ENCODE measurements around the gene CADM1.
"Not testable (repeated sequence)": the region's sequence is repeated elsewhere in the genome, so short reads cannot be mapped to it uniquely, and the experiment has no call there.

The CADM1 gene

DNA sequence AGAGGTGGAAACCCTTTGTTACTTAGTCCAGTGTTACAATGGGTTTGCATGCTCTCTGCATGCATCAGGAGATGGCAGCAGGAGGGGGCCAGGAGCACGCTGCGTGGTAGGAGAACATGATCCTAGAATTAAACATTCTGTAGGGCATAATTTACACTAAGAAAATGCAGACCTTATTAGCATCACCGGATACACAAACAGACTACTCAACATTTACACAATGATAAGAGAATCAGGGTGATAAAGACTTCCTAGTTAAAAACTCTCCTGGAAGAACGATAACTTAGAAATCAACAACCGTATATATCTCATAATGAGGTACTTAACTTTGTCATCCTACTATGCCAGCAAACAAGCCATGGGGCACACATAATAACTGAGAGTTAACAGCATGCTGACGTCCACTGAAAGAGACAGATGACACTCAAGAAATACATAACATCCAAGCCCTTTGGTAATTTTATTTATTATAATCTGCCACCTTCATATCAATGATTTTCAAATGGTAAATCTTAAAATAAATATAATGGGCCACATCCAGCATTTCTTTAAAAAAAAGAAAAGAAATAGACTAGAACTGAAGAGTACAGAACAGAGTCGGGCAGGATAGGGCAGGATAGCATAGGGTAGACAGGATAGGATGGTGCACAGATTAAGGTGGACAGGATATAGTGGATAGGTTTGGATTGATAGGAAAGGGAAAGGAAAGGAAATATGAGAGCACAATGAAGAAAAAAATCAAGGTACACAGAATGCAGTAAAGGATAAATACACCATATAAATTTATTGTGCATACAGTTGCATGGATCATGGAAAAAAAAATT lies 27.5 kb downstream of the CADM1 start:
- no peak for DNase-seq

DNA sequence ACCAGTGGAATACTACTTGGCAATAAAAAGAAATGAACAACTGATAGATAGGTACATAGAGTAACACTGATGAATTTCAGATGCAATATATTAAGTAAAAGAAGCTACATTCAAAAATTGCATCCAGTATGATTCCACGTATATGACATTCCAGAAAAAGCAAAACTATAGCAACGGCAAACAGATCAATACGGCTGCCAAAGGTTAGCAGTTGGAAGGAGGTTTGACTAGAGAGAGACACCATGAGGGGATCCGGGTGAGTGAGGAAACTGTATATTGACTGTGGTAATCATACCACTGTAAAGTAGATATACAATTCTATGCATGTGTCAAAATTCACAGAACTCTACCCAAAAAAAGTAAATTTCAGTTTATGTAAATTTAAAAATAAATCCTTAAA lies 28.7 kb downstream of the CADM1 start:
- no peak for DNase-seq

- DNase-seq = not testable (repeated sequence)
These were observed 29.9 kb downstream of the CADM1 start for GRCh38 chr11:115474306-115474705.

DNA sequence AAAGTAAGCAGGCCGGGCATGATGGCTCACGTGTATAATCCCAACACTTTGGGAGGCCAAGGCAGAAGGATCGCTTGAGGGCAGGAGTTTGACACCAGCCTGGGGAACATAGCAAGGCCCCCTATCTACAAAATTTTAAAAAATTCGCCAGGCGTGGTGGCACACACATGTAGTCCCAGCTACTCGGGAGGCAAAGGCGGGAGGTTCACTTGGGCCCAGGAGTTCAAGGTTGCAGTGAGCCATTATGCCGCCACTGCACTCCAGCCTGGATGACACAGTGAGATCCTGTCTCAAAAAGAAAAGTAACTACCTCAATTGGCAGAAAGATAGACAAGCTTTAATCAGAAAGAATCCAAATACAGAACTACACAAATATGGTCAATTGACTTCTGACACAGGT lies 31.0 kb downstream of the CADM1 start:
- no peak for DNase-seq

DNA sequence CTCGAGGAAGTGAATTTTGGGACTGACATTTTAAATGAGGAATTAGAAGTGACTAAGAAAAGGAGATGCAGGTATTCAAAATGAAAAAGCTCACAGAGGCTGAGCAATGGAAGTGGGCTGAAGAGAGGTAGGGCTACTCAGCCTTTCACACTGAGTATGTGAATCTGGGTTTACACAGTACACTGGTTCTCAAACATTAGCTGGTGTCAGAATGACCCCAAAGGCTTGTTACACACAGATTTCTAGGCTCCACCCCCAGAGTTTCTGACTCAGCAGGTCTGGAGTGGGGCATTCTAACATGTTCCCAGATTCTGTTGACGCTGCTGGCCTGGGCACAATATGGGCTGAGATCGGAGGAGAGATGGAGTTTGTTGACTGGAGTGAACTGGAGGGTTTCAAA lies 32.8 kb downstream of the CADM1 start:
- DNase-seq = no peak

DNA sequence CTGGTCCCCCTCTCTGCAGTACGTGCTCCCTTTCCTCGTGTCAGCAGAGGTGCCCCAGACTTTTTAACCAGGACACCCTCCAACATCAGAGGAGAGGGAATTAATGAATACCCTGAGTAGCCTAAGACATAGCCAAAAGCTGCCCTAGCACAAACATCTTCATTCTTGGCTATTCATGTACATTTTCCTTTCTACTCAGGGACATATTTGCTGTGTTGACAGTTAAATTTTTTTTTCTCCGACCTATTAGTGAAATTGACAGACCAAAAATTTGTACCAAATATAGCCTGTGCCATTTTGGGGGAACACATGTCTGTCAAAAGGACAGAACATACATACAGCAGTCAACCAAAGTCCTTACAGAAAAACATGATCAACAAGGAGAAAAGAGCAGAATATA lies 33.3 kb downstream of the CADM1 start:
- DNase-seq = no peak

GRCh38 chr11:115469361-115469760 lies 34.9 kb downstream of the CADM1 start:
- DNase-seq = no peak

- no peak for DNase-seq
These were observed 38.1 kb downstream of the CADM1 start for GRCh38 chr11:115466122-115466521.

DNA sequence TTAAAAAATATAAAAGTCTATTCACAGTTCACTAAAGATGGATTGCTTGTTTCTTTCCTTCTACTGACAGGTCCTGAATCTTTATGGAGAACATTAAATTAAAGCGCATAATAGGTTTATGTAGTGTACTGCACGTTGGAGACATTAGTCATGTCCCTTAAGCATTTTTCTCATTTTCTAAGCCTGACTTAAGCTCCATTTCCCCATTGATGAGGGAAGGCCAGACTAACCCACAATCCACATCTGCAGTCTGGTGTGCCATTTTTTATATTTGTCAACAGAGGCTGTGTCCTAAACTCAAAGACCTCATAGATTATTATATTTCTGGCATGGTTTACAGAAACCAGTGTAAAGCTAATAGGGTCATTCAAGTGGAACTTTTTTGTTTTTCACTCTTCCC lies 39.9 kb downstream of the CADM1 start:
- no peak for DNase-seq

DNA sequence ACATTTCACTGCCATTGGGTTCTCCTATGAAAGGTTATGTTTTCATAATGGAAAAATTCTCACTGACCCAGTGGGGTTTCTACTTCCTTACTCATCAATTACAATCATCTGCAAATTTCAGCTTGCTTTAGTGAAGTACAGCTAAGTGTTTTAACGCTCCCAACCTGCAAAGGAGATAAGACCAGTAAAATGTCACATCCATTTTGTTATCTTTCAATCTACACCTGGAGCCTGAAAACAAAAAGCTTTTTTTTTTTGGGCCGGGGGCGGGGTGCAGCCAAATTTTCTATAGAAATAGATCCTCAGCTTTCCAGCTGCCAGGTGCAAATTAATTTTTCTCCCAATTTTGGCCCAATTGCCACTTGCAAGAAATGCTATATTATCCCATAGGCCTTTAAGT lies 40.6 kb downstream of the CADM1 start:
- no peak for DNase-seq

DNA sequence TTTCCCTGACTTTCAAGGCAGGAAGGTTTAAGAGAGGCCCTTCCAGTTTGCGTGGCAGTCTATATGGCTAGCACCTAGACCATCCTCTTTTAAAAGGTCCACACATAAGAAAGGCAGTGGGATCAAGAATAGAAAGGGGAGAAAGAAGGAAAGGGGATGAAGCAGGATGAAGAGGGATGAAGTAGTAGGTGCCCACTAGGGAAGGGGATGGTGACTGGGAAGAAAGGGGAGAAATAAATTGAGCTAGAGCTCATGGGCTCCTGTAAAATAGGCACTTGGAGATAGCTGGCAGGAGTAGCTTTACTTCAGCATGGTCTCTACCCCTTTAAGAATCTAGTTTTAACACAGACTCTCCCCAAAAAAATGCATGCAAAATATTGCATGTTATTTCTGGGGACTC lies 41.5 kb downstream of the CADM1 start:
- DNase-seq = no peak

- DNase-seq = no peak
These were observed 42.1 kb downstream of the CADM1 start for GRCh38 chr11:115462004-115462541.

DNA sequence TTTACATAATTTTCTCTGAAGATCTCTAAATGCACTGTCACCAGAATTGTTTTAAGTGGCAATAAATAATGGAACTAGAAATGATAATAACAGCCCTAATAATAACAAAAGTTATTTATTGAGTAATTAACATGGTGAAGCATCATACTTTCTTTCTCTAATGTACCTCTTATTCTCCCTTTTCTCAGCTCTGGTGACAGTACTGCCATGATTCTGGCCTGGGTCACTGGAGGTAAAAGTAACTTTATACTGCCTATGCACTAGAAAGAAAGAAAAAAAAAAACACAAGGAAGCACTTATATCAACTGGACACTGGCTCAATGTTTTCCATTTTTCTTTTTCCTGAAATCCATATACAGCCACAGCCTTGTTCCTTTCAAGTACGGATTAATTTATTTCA lies 43.7 kb downstream of the CADM1 start:
- no peak for DNase-seq

- no peak for DNase-seq
These were observed 44.7 kb downstream of the CADM1 start for GRCh38 chr11:115459563-115459962.

- DNase-seq = no peak
These were observed 45.3 kb downstream of the CADM1 start for GRCh38 chr11:115458877-115459276.

GRCh38 chr11:115456019-115456418 lies 48.2 kb downstream of the CADM1 start:
- no peak for DNase-seq

GRCh38 chr11:115455613-115456012 lies 48.6 kb downstream of the CADM1 start:
- DNase-seq = no peak

GRCh38 chr11:115454525-115454924 lies 49.7 kb downstream of the CADM1 start:
- DNase-seq = no peak

DNA sequence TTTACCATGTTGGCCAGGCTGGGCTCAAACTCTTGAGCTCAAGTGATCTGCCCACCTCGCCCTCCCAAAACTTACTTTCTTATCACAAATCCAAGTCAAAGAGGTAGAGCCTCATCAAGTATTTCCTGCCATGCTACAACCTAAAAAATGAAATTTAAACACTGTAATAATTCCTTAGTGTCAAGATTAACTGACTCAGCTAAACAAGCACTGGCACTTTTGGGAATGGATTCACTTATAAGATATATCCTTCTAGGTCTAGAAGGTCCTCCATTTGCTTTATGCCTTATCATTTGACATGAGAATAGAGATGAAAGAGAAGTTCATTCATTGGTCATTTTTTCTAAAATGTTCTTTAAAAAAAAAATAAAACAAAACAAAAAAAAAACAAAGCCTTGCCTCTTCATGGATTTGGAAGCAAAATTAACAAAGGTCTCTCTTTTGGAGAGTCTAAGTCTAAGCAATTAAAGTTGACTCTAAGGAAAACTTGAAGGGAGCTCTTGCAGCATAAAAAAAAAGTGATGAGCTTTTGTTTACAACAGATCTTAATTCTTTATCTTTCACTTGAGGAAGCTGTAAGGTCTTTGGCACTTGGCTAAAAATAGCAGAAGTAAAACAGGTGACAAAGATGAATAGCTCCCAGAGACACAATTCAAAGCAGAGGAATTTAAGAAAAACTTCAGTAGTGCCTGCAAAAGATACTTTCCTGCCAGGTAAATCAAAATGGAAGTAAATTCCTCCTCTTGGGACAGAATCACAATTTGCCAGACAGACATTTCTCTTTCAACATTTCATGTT lies 50.3 kb downstream of the CADM1 start:
- DNase-seq = no peak

GRCh38 chr11:115452241-115452640 lies 52.0 kb downstream of the CADM1 start:
- no peak for DNase-seq

GRCh38 chr11:115450519-115450918 lies 53.7 kb downstream of the CADM1 start:
- DNase-seq = no peak

GRCh38 chr11:115447273-115447864 lies 56.8 kb downstream of the CADM1 start:
- DNase-seq = no peak

DNA sequence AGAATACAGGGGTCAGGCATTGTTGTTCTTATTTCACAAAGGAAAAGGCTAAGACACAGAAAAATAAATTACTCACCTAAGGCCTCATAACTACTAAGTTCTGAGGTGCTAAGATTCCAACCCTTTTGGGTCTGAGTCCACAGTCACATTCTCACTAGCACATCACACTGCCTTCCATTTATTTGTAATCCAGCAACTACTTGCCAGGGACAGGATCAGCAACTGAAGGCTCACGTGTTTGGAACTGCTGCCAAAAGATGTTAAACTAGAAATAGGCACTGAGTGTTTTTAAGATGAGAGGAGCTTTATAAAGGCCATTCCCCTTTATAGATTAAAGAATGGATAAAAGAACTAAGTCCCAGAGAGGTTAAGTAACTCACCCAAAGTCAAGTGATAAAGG lies 58.0 kb downstream of the CADM1 start:
- DNase-seq = no peak

DNA sequence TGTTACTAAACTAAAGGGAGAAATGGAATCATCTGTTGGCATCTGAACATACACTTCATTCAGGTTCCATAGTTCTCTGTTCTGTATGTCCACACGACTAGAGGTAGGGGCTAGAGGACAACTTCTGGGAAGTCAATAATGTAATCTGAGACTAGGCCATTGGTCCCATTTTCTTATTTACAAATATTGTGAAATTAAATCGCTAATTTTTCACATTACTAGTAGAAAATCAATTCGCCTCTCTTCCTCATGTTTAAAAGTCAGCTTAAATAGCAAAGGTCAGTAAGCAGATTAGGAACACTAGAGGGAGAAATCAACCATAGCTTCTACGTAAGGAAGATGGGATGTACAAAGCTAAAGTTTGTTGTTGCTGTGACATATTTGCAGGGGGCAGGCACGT lies 59.7 kb downstream of the CADM1 start:
- DNase-seq = no peak

Measured in activated CD4-positive, alpha-beta T cell treated with anti-CD3 and anti-CD28 coated beads for 1 hour (primary cell).